Fibroblast of the aortic adventitia (primary cell): ENCODE data around the gene SLC2A6. TPM values are rescaled to one million over a fixed set of nuclear protein-coding genes. Genes with fewer than 3 reads are reported as not detected.

Experiments used
- DNase-seq: peaks from one replicate; pipeline ENCODE4 v3.0.0-alpha.2; 2010; ENCODE audit warnings: low read depth
- H3K4me3 ChIP-seq: 2 replicates; pipeline ENCODE4 v1.5.1; 2011; ENCODE audit warnings: low read depth, mild to moderate bottlenecking, control low read depth, low read length, moderate library complexity
- total RNA-seq: library from RNA; depleted of rRNA; stranded (reverse); fragments of >200 nt; gene quantifications from 2 replicates; pipeline ENCODE4 v1.2.3, GENCODE V29; 2012; ENCODE audit warnings: low replicate concordance
- TF ChIP-seq, protein P1 (sequence below): IDR thresholded peaks from 2 replicates; pipeline ENCODE4 v1.5.1; 2011; ENCODE audit warnings: mild to moderate bottlenecking, low read length, control low read depth, inconsistent platforms; ENCODE audit not compliant: insufficient read depth

SLC2A6 gene
- total RNA-seq, 1 donor = 7.3 TPM

GRCh38 chr9:133483611-133484010, 4.7 kb upstream of the SLC2A6 start:
- TF ChIP-seq, protein P1, sequence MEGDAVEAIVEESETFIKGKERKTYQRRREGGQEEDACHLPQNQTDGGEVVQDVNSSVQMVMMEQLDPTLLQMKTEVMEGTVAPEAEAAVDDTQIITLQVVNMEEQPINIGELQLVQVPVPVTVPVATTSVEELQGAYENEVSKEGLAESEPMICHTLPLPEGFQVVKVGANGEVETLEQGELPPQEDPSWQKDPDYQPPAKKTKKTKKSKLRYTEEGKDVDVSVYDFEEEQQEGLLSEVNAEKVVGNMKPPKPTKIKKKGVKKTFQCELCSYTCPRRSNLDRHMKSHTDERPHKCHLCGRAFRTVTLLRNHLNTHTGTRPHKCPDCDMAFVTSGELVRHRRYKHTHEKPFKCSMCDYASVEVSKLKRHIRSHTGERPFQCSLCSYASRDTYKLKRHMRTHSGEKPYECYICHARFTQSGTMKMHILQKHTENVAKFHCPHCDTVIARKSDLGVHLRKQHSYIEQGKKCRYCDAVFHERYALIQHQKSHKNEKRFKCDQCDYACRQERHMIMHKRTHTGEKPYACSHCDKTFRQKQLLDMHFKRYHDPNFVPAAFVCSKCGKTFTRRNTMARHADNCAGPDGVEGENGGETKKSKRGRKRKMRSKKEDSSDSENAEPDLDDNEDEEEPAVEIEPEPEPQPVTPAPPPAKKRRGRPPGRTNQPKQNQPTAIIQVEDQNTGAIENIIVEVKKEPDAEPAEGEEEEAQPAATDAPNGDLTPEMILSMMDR = no peak
- DNase-seq = no peak
- H3K4me3 ChIP-seq = no peak overlapping the region

- peak; percentile 9 for DNase-seq
- peak overlapping the region; percentile 74 for H3K4me3 ChIP-seq
- TF ChIP-seq, protein P1 = no peak
These were observed 678 bp downstream of the SLC2A6 start for GRCh38 chr9:133477992-133478850.

GRCh38 chr9:133477461-133477860, 1.4 kb downstream of the SLC2A6 start:
- no peak overlapping the region for H3K4me3 ChIP-seq
- TF ChIP-seq, protein P1 = no peak
- no peak for DNase-seq

GRCh38 chr9:133476941-133477340, 2.0 kb downstream of the SLC2A6 start:
- DNase-seq = no peak
- H3K4me3 ChIP-seq = no peak overlapping the region
- TF ChIP-seq, protein P1 = no peak

DNA sequence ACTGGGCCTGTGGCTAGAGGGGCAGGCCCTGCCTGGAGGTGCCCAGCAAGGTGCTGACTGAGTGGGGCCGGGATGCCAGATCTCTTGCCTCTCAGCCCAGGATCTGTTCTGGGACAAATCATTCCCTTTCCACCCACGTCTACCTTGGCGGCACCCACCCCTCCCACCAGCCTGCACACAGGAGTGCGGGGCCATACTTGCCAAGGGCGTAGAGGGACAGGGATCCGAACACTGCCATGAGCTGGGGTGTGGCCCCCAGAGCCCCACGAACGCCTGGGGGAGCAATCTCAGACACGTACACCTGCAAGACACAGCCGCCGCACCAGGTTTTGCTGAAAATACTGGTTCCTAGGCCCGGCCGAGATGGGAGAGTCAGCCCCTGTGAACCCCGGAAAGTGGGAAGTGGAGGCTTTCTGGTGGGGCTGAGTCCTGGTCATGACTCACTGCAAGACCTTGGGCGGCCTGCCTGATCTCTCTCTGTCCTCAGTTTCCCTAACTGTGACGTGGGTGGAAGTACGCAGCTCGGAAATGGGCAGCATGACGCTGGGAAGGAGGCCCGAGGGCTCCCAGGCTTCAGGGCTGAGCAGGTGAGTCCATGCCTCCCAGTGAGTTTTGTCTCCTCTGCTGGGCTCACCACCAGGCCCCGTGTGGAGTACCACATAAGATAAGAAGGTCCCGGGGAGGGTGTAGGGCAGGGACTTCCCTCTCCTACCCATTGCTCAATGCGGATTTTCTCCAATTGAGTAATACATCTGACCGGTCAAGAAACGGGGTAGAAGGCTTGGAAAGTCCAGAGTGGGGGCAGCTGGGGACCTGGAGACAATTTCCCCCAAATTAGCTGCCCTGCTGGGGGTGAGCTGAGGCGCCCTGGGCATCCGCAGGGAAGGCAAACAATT, 2.6 kb downstream of the SLC2A6 start:
- DNase-seq = peak; percentile 32
- no peak overlapping the region for H3K4me3 ChIP-seq
- TF ChIP-seq, protein P1 = no peak

DNA sequence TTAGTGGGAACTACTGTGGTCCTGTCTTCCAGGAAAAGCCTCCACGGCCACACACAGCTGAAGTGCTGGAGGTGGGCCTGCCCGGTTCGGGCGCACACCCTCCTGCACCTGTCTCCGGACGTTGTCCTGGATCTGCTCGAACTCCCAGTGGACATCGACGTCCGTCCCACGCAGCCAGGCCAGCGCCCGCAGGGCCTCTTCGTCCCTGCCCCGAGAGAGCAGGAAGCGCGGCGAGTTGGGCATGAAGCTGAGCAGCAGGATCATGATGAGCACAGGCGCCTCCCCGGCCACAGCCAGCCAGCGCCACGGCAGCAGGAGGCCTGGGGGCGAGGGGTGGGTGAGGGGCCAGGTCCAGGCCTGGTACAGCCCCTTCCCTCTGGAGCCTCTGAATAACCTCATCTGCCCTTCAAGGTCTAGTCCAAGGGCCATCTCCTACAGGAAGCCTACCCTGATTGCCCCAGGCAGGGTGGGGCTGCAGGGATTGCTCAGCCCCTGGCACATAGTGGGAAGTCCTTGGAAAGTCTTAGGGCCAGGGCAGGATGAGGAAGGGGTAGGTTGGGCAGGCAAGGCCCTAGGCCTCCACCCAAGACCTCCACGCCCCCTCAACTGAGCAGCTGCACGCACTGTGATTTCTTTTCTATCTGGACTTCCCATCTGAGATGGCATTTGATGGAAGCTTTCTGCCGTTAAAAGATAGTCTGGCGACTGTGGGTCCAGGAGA, 3.4 kb downstream of the SLC2A6 start:
- no peak overlapping the region for H3K4me3 ChIP-seq
- DNase-seq = no peak
- TF ChIP-seq, protein P1 = no peak
